Globus pallidus (tissue), 1 donor: ENCODE data around the gene GNAI1.

Experiments
- DNase-seq: peaks from one replicate; pipeline ENCODE4 v3.0.0-alpha.2; 2015; ENCODE audit warnings: low spot score

The GNAI1 gene

GRCh38 chr7:80134536-80135308 is at the start of gene GNAI1:
GNAI1 (plus strand) TSS chr7:80134831; CDS start chr7:80135161, 330 bp downstream.
- DNase-seq = peak; percentile 73

GRCh38 chr7:80087051-80087770 is 47.4 kb upstream of the GNAI1 start:
- no peak for DNase-seq

GRCh38 chr7:80087771-80088170 is 46.9 kb upstream of the GNAI1 start:
- no peak for DNase-seq

- no peak for DNase-seq
These were observed 45.9 kb upstream of the GNAI1 start for GRCh38 chr7:80088705-80089104.

- DNase-seq = no peak
These were observed 45.3 kb upstream of the GNAI1 start for GRCh38 chr7:80089366-80089765.

GRCh38 chr7:80093349-80093748 is 41.3 kb upstream of the GNAI1 start:
- no peak for DNase-seq

GRCh38 chr7:80095545-80095944 is 39.1 kb upstream of the GNAI1 start:
- DNase-seq = peak; percentile 58

- no peak for DNase-seq
These were observed 36.9 kb upstream of the GNAI1 start for GRCh38 chr7:80097756-80098155.

GRCh38 chr7:80098795-80099194 is 35.8 kb upstream of the GNAI1 start:
- no peak for DNase-seq

GRCh38 chr7:80100254-80100653 is 34.4 kb upstream of the GNAI1 start:
- no peak for DNase-seq

- DNase-seq = no peak
These were observed 28.8 kb upstream of the GNAI1 start for GRCh38 chr7:80105701-80106408.

- no peak for DNase-seq
These were observed 28.0 kb upstream of the GNAI1 start for GRCh38 chr7:80106498-80107113.

- DNase-seq = no peak
These were observed 27.4 kb upstream of the GNAI1 start for GRCh38 chr7:80107278-80107677.

GRCh38 chr7:80110376-80110775 is 24.3 kb upstream of the GNAI1 start:
- DNase-seq = no peak

- peak; percentile 47 for DNase-seq
These were observed 20.5 kb upstream of the GNAI1 start for GRCh38 chr7:80114159-80114558.

GRCh38 chr7:80124526-80125264 is 9.9 kb upstream of the GNAI1 start:
- no peak for DNase-seq

GRCh38 chr7:80127412-80128160 is 7.0 kb upstream of the GNAI1 start:
- DNase-seq = peak; percentile 95

- no peak for DNase-seq
These were observed 5.7 kb upstream of the GNAI1 start for GRCh38 chr7:80128918-80129317.

- DNase-seq = no peak
These were observed 4.8 kb upstream of the GNAI1 start for GRCh38 chr7:80129785-80130184.

GRCh38 chr7:80131675-80132435 is 2.8 kb upstream of the GNAI1 start:
- no peak for DNase-seq
